ENCODE data around the gene AP4M1. TPM values are rescaled to one million over a fixed set of nuclear protein-coding genes. Genes with fewer than 3 reads are reported as not detected.
A peak's percentile ranks its signal among the peaks of the same experiment; 100 is the strongest.

AP4M1 gene
- total and polyA plus RNA-seq, 9 of the 15 experiments (the other 6 are each of a cell fraction or from before 2014, with no cell fraction given) = 1.3 to 30.9 (median 14.1) TPM

DNA sequence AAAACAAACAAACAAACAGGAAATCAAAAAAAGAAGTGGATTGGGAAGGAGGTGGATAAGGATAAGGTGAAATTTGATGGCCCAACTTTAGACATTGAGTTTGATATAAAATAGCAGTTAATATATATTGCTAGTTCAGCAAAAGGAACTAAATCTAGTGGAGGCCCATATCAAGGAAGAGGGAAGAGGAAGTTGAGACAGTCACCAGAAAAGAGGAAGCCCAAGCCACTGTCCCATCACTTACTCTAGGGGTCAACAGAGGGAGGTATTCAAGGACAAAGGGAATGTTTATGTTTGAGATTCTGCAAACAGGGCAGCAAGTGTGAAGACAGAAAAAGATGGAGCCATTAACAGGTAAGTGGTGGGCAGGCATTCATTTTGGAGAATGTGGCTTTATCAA is 51.0 kb downstream of the AP4M1 start (continued):
- TF ChIP-seq MED1 (CRISPR knock-in tag; IDR thresholded peaks at IDR 0.05; ENCODE audit: borderline replicate concordance) (no peak), POLR2A (conservative IDR thresholded peaks at IDR 0.05) (0 out of 2 replicates have a peak, but pooled peaks have one; percentile 9), HDGF (IDR thresholded peaks at IDR 0.05) (no peak), MTA3 (IDR thresholded peaks at IDR 0.05; ENCODE audit: borderline replicate concordance) (no peak), PRPF4 (IDR thresholded peaks at IDR 0.05; ENCODE audit: insufficient read depth, low read depth, low read length, poor library complexity, severe bottlenecking) (no peak), NUFIP1 (IDR thresholded peaks at IDR 0.05; ENCODE audit: partially characterized antibody) (no peak), MYNN (IDR thresholded peaks at IDR 0.05) (no peak), MYNN (CRISPR knock-in tag; IDR thresholded peaks at IDR 0.05) (no peak), TCF3 (CRISPR knock-in tag; IDR thresholded peaks at IDR 0.05) (no peak), E4F1 (CRISPR knock-in tag; IDR thresholded peaks at IDR 0.05; ENCODE audit: borderline replicate concordance) (no peak), YY1 (IDR thresholded peaks at IDR 0.05; ENCODE audit: borderline replicate concordance in 1 of 3, control insufficient read depth in 1 of 3, extremely low read depth in 1 of 3, insufficient read depth in 3 of 3, insufficient read length in 1 of 3, insufficient replicate concordance in 2 of 3, low read depth in 1 of 3, low read length in 2 of 3) (no peak), NRF1 (conservative IDR thresholded peaks at IDR 0.05 in 1 of 2, IDR thresholded peaks at IDR 0.05 in 1 of 2) (0 out of 4 replicates have a peak, but pooled peaks of 1 of the 2 experiments have one; percentile 17), HLTF (IDR thresholded peaks at IDR 0.05) (no peak), ZNF232 (CRISPR knock-in tag; IDR thresholded peaks at IDR 0.05) (no peak), POLR2G (IDR thresholded peaks at IDR 0.05; ENCODE audit: low read depth, low read length) (no peak), EP300 (IDR thresholded peaks at IDR 0.05; ENCODE audit: low read length) (peak; percentile 42; the same call in 1 of the 2 replicates), ATF7 (IDR thresholded peaks at IDR 0.05) (no peak), HEY1 (CRISPR knock-in tag; IDR thresholded peaks at IDR 0.05; ENCODE audit: borderline replicate concordance) (no peak), ELF2 (CRISPR knock-in tag; IDR thresholded peaks at IDR 0.05) (0 out of 2 replicates have a peak, but pooled peaks have one; percentile 5), ELF1 (tag; IDR thresholded peaks at IDR 0.05) (peak; percentile 64; the same call in 1 of the 2 replicates), RUNX1 (IDR thresholded peaks at IDR 0.05; ENCODE audit: low read depth) (no peak), PTRF (tag; IDR thresholded peaks at IDR 0.05) (no peak), CCNT2 (IDR thresholded peaks at IDR 0.05; ENCODE audit: borderline replicate concordance, extremely low read depth, insufficient read length, low read depth, low read length) (no peak)
- TF ChIP-seq, protein P1, sequence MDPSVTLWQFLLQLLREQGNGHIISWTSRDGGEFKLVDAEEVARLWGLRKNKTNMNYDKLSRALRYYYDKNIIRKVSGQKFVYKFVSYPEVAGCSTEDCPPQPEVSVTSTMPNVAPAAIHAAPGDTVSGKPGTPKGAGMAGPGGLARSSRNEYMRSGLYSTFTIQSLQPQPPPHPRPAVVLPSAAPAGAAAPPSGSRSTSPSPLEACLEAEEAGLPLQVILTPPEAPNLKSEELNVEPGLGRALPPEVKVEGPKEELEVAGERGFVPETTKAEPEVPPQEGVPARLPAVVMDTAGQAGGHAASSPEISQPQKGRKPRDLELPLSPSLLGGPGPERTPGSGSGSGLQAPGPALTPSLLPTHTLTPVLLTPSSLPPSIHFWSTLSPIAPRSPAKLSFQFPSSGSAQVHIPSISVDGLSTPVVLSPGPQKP (CRISPR knock-in tag; IDR thresholded peaks at IDR 0.05) = no peak
- TF ChIP-seq, protein P2, sequence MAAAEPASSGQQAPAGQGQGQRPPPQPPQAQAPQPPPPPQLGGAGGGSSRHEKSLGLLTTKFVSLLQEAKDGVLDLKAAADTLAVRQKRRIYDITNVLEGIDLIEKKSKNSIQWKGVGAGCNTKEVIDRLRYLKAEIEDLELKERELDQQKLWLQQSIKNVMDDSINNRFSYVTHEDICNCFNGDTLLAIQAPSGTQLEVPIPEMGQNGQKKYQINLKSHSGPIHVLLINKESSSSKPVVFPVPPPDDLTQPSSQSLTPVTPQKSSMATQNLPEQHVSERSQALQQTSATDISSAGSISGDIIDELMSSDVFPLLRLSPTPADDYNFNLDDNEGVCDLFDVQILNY (CRISPR knock-in tag; IDR thresholded peaks at IDR 0.05) = no peak
- TF ChIP-seq, protein P3, sequence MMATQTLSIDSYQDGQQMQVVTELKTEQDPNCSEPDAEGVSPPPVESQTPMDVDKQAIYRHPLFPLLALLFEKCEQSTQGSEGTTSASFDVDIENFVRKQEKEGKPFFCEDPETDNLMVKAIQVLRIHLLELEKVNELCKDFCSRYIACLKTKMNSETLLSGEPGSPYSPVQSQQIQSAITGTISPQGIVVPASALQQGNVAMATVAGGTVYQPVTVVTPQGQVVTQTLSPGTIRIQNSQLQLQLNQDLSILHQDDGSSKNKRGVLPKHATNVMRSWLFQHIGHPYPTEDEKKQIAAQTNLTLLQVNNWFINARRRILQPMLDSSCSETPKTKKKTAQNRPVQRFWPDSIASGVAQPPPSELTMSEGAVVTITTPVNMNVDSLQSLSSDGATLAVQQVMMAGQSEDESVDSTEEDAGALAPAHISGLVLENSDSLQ (IDR thresholded peaks at IDR 0.05) = peak; percentile 48; the same call in 1 of the 2 replicates

Data from K562 (cell line).